Activated naive CD4-positive, alpha-beta T cell treated with anti-CD3 and anti-CD28 coated beads for 36 hours (primary cell): Measurements from ENCODE around the gene TXNRD1. TPM values are rescaled to one million over a fixed set of nuclear protein-coding genes. Genes with fewer than 3 reads are reported as not detected.
"Not testable (repeated sequence)": the region's sequence is repeated elsewhere in the genome, so short reads cannot be mapped to it uniquely, and the experiment has no call there.

Source experiments
- CTCF ChIA-PET: fragments of 350-600 bp; sonication (Branson Sonifier 250); formaldehyde crosslinking; loops from one replicate; lab custom pipeline; 2021; ENCODE audit warnings: antibody characterized with exemption; lab: Charles Lee
- DNase-seq: peaks from one replicate; pipeline ENCODE4 v3.0.0-alpha.2; 2020
- H3K27ac Mint-ChIP-seq: one replicate; pipeline ENCODE4 v1.8.0; 2021; ENCODE audit warnings: mild to moderate bottlenecking, mixed read lengths
- H3K27me3 Mint-ChIP-seq: one replicate; pipeline ENCODE4 v1.8.0; 2021; ENCODE audit warnings: low read depth, mixed read lengths
- H3K36me3 Mint-ChIP-seq: one replicate; pipeline ENCODE4 v1.8.0; 2021; ENCODE audit warnings: low read depth, mixed read lengths
- H3K4me1 Mint-ChIP-seq: one replicate; pipeline ENCODE4 v1.8.0; 2021; ENCODE audit warnings: low read depth, mixed read lengths
- H3K4me3 Mint-ChIP-seq: one replicate; pipeline ENCODE4 v1.8.0; 2021; ENCODE audit warnings: mild to moderate bottlenecking, moderate library complexity, mixed read lengths
- H3K9me3 Mint-ChIP-seq: one replicate; pipeline ENCODE4 v1.8.0; 2021; ENCODE audit warnings: mixed read lengths
- intact Hi-C: fragments of 100-400 bp; cut with micrococcal nuclease; formaldehyde crosslinking; loops from one replicate; pipeline ENCODE4 v1.15.1; 2023
- total RNA-seq, 2 experiments: library from RNA; stranded (reverse); gene quantifications; one replicate each; pipeline ENCODE4 v1.2.3, GENCODE V29; 2021

The TXNRD1 gene
- total RNA-seq, 2 experiments from 2014 or later, result 86.0 to 86.9 TPM

DNA sequence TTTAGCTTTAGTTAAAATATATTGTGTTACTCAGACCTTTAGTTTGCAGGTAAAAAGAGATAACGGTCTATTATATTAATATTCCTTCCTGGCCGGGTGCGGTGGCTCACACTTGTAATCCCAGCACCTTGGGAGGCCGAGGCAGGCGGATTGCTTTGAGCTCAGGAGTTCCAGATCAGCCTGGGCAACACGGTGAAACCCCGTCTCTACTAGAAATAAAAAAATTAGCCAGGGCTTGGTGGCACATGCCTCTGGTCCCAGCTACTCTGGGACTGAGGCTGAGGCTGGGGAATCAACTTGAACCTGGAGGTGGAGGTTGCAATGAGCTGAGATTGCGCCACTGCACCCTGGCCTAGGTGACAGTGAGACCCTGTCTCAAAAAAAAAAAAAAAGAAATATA lies 74.7 kb downstream of the TXNRD1 start:
- Mint-ChIP-seq H3K9me3 (no peaks in the 10 kb centered on the region), H3K36me3 (peaks cover 45% of the 10 kb centered on the region), H3K27me3 (no peaks in the 10 kb centered on the region), H3K4me1 (peaks cover 20% of the 10 kb centered on the region), H3K27ac (no peak overlapping the region), H3K4me3 (no peak overlapping the region)
- intact Hi-C loops, result no loop called here
- CTCF ChIA-PET, result interaction anchor here (1.5 kb wide), 1 partner anchor 74 kb away, joined by 6 read pairs; the partner anchor contains the start of gene TXNRD1
- DNase-seq, result no peak

GRCh38 chr12:104290855-104291254 lies 75.3 kb downstream of the TXNRD1 start:
- peaks cover 19% of the 10 kb centered on the region for H3K4me1 Mint-ChIP-seq

GRCh38 chr12:104291867-104292524 lies 76.4 kb downstream of the TXNRD1 start:
- intact Hi-C loops, result no loop called here
- Mint-ChIP-seq H3K36me3 (peaks cover 50% of the 10 kb centered on the region), H3K27me3 (no peaks in the 10 kb centered on the region), H3K4me3 (no peak overlapping the region), H3K9me3 (no peaks in the 10 kb centered on the region), H3K4me1 (peaks cover 17% of the 10 kb centered on the region), H3K27ac (no peak overlapping the region)
- no peak for DNase-seq
- CTCF ChIA-PET, result interaction anchor here (0.9 to 1.3 kb wide), 2 partner anchors 10 to 21 kb away, joined by 3 read pairs; no protein-coding TSS in a partner anchor

More at GRCh38 chr12:104290855-104291254, 75.3 kb downstream of the TXNRD1 start:
- no peak overlapping the region for H3K27ac Mint-ChIP-seq
- H3K9me3 Mint-ChIP-seq, result no peaks in the 10 kb centered on the region
- CTCF ChIA-PET, result interaction anchor here (1.5 kb wide), 1 partner anchor 75 kb away, joined by 6 read pairs; the partner anchor contains the start of gene TXNRD1
- intact Hi-C loops, result no loop called here
- no peaks in the 10 kb centered on the region for H3K27me3 Mint-ChIP-seq
- DNase-seq, result no peak
- H3K36me3 Mint-ChIP-seq, result peaks cover 49% of the 10 kb centered on the region
- no peak overlapping the region for H3K4me3 Mint-ChIP-seq

- Mint-ChIP-seq H3K4me1 (peaks cover 20% of the 10 kb centered on the region), H3K27ac (no peak overlapping the region), H3K36me3 (peaks cover 51% of the 10 kb centered on the region), H3K4me3 (no peak overlapping the region), H3K9me3 (no peaks in the 10 kb centered on the region), H3K27me3 (no peaks in the 10 kb centered on the region)
- no peak for DNase-seq
- CTCF ChIA-PET, result interaction anchor here (1.3 kb wide), 1 partner anchor 11 kb away, joined by 3 read pairs; no protein-coding TSS in a partner anchor
- intact Hi-C loops, result no loop called here
Measured at GRCh38 chr12:104292872-104293794, 77.6 kb downstream of the TXNRD1 start.

DNA sequence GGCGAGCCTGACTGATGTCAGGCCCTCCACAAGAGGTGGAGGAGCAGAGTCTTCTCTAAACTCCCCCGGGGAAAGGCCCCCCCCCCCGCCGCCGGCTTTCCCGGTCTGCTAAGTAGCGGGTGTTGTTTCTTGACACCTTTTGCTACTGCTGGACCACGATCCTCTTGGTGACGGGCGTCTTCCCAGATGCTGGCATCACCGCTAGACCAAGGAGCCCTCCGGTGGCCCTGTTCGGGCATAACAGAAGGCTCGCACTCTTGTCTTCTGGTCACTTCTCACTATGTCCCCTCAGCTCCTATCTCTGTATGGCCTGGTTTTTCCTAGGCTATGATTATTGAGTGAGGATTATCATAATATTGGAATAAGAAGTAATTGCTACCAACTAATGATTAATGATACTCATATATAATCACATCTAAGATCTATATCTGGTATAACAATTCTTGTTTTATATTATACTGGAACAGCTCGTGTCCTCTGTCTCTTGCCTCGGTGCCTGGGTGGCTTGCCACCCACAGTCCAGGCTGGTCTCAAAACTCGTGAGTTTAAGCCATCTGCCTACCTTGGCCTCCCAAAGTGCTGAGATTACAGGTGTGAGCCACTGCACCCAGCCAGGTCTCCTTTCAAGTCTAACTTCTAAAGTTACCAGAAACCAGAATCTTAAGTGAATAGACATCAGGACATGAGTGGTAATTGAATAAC lies 78.7 kb downstream of the TXNRD1 start:
- H3K9me3 Mint-ChIP-seq, H3K27me3 Mint-ChIP-seq, CTCF ChIA-PET, H3K4me3 Mint-ChIP-seq, H3K27ac Mint-ChIP-seq, intact Hi-C loops: not testable (repeated sequence)
- peaks cover 19% of the 10 kb centered on the region for H3K4me1 Mint-ChIP-seq
- peak; percentile 17 for DNase-seq
- H3K36me3 Mint-ChIP-seq, result peaks cover 42% of the 10 kb centered on the region

DNA sequence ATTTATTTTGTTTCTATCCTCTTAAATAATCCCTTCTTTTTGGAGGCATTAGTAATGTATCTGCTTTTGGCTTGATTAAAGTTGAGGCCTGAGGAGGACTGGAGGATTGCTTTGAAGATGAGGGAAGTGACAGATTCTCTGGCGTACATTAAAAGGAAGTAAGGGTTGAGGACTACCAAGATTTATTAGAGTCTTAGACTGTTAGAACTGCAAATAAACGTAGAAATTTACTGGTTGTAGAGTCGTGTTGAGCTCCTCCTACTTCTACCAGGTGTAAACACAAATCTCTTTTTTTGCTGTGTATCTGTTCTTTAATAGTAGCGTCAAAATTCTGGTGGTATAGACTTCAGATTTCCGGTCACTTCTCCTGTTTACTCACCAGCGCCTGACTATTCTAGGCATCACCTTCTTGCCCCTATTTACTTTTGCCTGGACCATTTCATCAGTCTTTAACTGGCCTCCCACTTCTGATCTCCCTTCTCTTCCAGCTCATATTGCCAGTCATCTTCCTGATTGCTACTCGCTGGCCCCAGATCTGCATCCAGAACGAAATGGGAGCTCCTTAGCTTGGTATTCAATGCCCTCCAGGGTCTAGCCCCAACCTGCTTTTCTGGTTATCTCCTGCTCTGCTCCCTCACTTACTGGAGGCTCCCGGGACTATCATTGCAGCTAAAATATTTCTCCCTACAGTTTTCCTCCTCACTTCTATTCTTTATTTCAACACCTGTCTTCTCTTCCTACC lies 79.5 kb downstream of the TXNRD1 start:
- peaks cover 23% of the 10 kb centered on the region for H3K4me1 Mint-ChIP-seq
- no peak overlapping the region for H3K27ac Mint-ChIP-seq
- peaks cover 41% of the 10 kb centered on the region for H3K36me3 Mint-ChIP-seq

DNA sequence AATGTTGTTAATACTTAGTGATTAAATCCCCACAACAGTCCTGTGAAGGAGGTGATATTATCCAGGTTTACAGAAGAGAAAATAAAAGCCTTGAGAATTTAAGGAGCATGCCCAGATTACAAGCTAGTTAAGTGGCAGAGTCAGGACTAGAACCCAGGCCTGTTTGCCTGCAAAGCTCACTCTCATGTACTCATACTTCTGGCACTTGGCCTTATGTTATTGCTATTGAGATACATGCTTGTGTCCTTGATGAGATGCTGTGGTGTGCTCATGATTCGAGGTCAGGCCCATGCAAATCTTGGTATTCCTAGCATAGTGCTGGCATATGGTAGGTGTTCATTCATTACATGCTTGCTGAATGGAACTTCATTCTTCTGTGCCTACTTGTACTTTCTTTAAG lies 80.4 kb downstream of the TXNRD1 start:
- no peak for DNase-seq
- Mint-ChIP-seq H3K36me3 (peaks cover 46% of the 10 kb centered on the region), H3K9me3 (no peaks in the 10 kb centered on the region), H3K4me1 (peaks cover 25% of the 10 kb centered on the region), H3K27ac (no peak overlapping the region), H3K27me3 (no peaks in the 10 kb centered on the region), H3K4me3 (no peak overlapping the region)
- intact Hi-C loops, result no loop called here
- CTCF ChIA-PET, result interaction anchor here (0.9 to 1.1 kb wide), 3 partner anchors 9 to 79 kb away, joined by 3 to 5 read pairs (median 3); no protein-coding TSS in a partner anchor

More for the DNA sequence above, 79.5 kb downstream of the TXNRD1 start:
- H3K9me3 Mint-ChIP-seq, result no peaks in the 10 kb centered on the region
- intact Hi-C loops, result no loop called here
- CTCF ChIA-PET, result interaction anchor here (1.0 kb wide), 1 partner anchor 8 kb away, joined by 3 read pairs; no protein-coding TSS in a partner anchor
- no peaks in the 10 kb centered on the region for H3K27me3 Mint-ChIP-seq
- DNase-seq, result no peak
- no peak overlapping the region for H3K4me3 Mint-ChIP-seq

DNA sequence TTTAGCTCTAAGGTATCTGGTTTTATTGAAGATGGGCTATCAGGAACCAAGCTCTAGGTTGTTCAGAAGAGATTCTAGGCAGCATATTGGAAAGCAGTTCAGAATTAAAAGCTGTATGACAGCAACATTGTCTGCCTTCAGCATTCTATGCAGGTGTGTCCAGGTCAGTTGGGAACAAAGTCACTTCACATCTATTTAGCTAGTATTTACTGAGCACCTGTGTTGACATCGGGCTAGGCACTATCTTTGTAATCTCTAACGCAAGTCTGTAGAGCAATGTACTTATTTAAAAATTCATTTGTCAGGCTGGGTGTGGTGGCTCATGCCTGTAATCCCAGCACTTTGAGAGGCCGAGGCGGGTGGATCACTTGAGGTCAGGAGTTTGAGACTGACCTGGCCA lies 81.1 kb downstream of the TXNRD1 start:
- H3K9me3 Mint-ChIP-seq, result no peaks in the 10 kb centered on the region
- CTCF ChIA-PET, result interaction anchor here (0.9 to 1.1 kb wide), 2 partner anchors 38 to 80 kb away, joined by 3 to 5 read pairs; no protein-coding TSS in a partner anchor
- H3K4me1 Mint-ChIP-seq, result peaks cover 26% of the 10 kb centered on the region
- H3K36me3 Mint-ChIP-seq, result peaks cover 42% of the 10 kb centered on the region
- no peak overlapping the region for H3K4me3 Mint-ChIP-seq
- no peak for DNase-seq
- intact Hi-C loops, result no loop called here
- no peaks in the 10 kb centered on the region for H3K27me3 Mint-ChIP-seq
- no peak overlapping the region for H3K27ac Mint-ChIP-seq

GRCh38 chr12:104297477-104298113 lies 82.0 kb downstream of the TXNRD1 start:
- no peaks in the 10 kb centered on the region for H3K27me3 Mint-ChIP-seq
- H3K27ac Mint-ChIP-seq, result no peak overlapping the region
- CTCF ChIA-PET, result interaction anchor here (0.6 kb wide), 2 partner anchors 57 to 77 kb away, joined by 3 to 5 read pairs; no protein-coding TSS in a partner anchor
- peaks cover 28% of the 10 kb centered on the region for H3K4me1 Mint-ChIP-seq
- H3K4me3 Mint-ChIP-seq, result no peak overlapping the region
- intact Hi-C loops, result no loop called here
- H3K9me3 Mint-ChIP-seq, result no peaks in the 10 kb centered on the region
- peaks cover 36% of the 10 kb centered on the region for H3K36me3 Mint-ChIP-seq
- no peak for DNase-seq

DNA sequence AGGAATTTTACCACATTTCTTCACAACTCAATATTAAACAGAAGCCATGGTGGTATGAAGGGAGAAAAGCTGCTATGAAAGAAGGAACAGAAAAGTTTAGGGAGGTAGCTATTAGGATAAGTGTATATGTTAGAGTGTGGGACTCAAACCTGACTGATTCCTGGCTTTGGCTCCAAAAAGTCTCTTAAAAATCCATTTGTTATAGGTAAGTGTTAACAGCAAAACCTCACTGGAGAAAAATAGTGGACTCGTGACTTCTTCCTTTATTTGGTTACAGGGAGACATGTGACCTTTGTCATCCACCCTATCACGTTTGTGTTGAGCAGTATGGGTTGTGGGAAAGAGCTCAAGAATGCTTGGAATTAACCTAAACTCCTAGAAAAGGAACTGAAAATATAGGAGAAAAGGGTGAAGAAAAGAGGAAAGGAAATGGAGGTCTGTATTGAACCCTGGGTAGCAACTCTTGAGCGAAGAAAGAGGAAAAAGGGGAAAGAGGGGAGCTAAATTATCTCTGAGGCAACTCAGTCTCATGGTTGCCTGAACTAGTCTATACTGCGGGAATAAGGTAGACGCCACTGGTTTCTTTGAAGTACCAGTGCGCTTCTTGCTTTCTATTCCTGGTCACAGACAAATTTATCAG lies 84.4 kb downstream of the TXNRD1 start:
- Mint-ChIP-seq H3K36me3 (peaks cover 35% of the 10 kb centered on the region), H3K4me1 (peaks cover 48% of the 10 kb centered on the region), H3K27me3 (no peaks in the 10 kb centered on the region), H3K27ac (no peak overlapping the region), H3K4me3 (no peak overlapping the region), H3K9me3 (no peaks in the 10 kb centered on the region)
- intact Hi-C loops, result no loop called here
- DNase-seq, result no peak
- CTCF ChIA-PET, result no interaction called here
